Measurements from ENCODE around the gene SUSD3. TPM values are rescaled to one million over a fixed set of nuclear protein-coding genes. Genes with fewer than 3 reads are reported as not detected.

The SUSD3 gene
- total and polyA plus RNA-seq, 2 donors from 2014 or later = 12.2 to 34.6 TPM

GRCh38 chr9:93045521-93045920 lies 13.0 kb upstream of the SUSD3 start:
- H3K4me1 ChIP-seq (ENCODE audit: control insufficient read depth in 2 of 3, insufficient read depth in 2 of 3, low read depth in 1 of 3, low read length in 3 of 3) = peaks cover 0 to 8% (median 4%) of the 10 kb centered on the region in 3 donors
- no peak overlapping the region for H3K27ac ChIP-seq (ENCODE audit: low read depth in 2 of 2, low read length in 2 of 2)
- no peaks in the 10 kb centered on the region for H3K36me3 ChIP-seq (ENCODE audit: control insufficient read depth in 2 of 3, insufficient read depth in 3 of 3, low read length in 3 of 3)
- no peak overlapping the region for H3K4me3 ChIP-seq (ENCODE audit: low read length in 3 of 3)
- no peaks in the 10 kb centered on the region for H3K9me3 ChIP-seq (ENCODE audit: control insufficient read depth in 2 of 3, insufficient read depth in 1 of 3, low read length in 3 of 3)
- H3K9ac ChIP-seq (ENCODE audit: low read length in 3 of 3) = no peak overlapping the region
- intact Hi-C loops (cut with DNase I) = no loop called here
- FAIRE-seq = no peak
- no peak for TF ChIP-seq CTCF (IDR thresholded peaks at IDR 0.05; ENCODE audit: borderline replicate concordance, extremely low read depth, insufficient read depth)
- no peak for DNase-seq
- H3K27me3 ChIP-seq (ENCODE audit: control insufficient read depth, insufficient read depth, low read length) = no peaks in the 10 kb centered on the region

- intact Hi-C loops (cut with DNase I) = no loop called here
- FAIRE-seq (no peak), DNase-seq (peak in 1 of 5 donors; percentile 15)
- Histone ChIP-seq H3K4me3 (ENCODE audit: low read length in 3 of 3) (no peak overlapping the region), H3K27me3 (ENCODE audit: control insufficient read depth, insufficient read depth, low read length) (no peaks in the 10 kb centered on the region), H3K36me3 (ENCODE audit: control insufficient read depth in 2 of 3, insufficient read depth in 3 of 3, low read length in 3 of 3) (no peaks in the 10 kb centered on the region), H3K9me3 (ENCODE audit: control insufficient read depth in 2 of 3, insufficient read depth in 1 of 3, low read length in 3 of 3) (no peaks in the 10 kb centered on the region), H3K4me1 (ENCODE audit: control insufficient read depth in 2 of 3, insufficient read depth in 2 of 3, low read depth in 1 of 3, low read length in 3 of 3) (peaks cover 0 to 11% (median 8%) of the 10 kb centered on the region in 3 donors), H3K9ac (ENCODE audit: low read length in 3 of 3) (no peak overlapping the region), H3K27ac (ENCODE audit: low read depth in 2 of 2, low read length in 2 of 2) (no peak overlapping the region)
- no peak for TF ChIP-seq CTCF (IDR thresholded peaks at IDR 0.05; ENCODE audit: borderline replicate concordance, extremely low read depth, insufficient read depth)
These were observed 9.7 kb upstream of the SUSD3 start for GRCh38 chr9:93048566-93049448.

GRCh38 chr9:93049491-93049890 lies 9.0 kb upstream of the SUSD3 start:
- H3K9ac ChIP-seq (ENCODE audit: low read length in 3 of 3) = no peak overlapping the region
- no peak overlapping the region for H3K4me3 ChIP-seq (ENCODE audit: low read length in 3 of 3)
- H3K36me3 ChIP-seq (ENCODE audit: control insufficient read depth in 2 of 3, insufficient read depth in 3 of 3, low read length in 3 of 3) = no peaks in the 10 kb centered on the region
- intact Hi-C loops (cut with DNase I) = no loop called here
- H3K9me3 ChIP-seq (ENCODE audit: control insufficient read depth in 2 of 3, insufficient read depth in 1 of 3, low read length in 3 of 3) = no peaks in the 10 kb centered on the region
- FAIRE-seq (no peak), DNase-seq (no peak)
- no peak for TF ChIP-seq CTCF (IDR thresholded peaks at IDR 0.05; ENCODE audit: borderline replicate concordance, extremely low read depth, insufficient read depth)
- no peaks in the 10 kb centered on the region for H3K27me3 ChIP-seq (ENCODE audit: control insufficient read depth, insufficient read depth, low read length)
- H3K4me1 ChIP-seq (ENCODE audit: control insufficient read depth in 2 of 3, insufficient read depth in 2 of 3, low read depth in 1 of 3, low read length in 3 of 3) = peaks cover 0 to 11% (median 8%) of the 10 kb centered on the region in 3 donors
- H3K27ac ChIP-seq (ENCODE audit: low read depth in 2 of 2, low read length in 2 of 2) = no peak overlapping the region

Data from kidney (tissue), 14 donors.